MM.1S (cell line): ENCODE measurements around the gene CKLF.

ENCODE experiments used
- CTCF ChIP-seq: fragments of 300-600 bp; sonication (generic); IDR thresholded peaks from 2 replicates; pipeline ENCODE4 v1.5.1; 2016; ENCODE audit warnings: antibody characterized with exemption, low read length, mixed read lengths
- EZH2 ChIP-seq: fragments of 300-600 bp; sonication (generic); optimal IDR thresholded peaks from 2 replicates; pipeline ENCODE3; 2017; ENCODE audit warnings: low read depth, mild to moderate bottlenecking, antibody characterized with exemption, low read length, mixed read lengths

GRCh38 chr16:66566051-66566901 lies 13.9 kb downstream of the CKLF start, which contains the start of gene CMTM1:
- no peak for TF ChIP-seq CTCF
- TF ChIP-seq EZH2: no peak
